CD4-positive, CD25-positive, alpha-beta regulatory T cell (primary cell): ENCODE measurements around the gene AKT2. TPM values are rescaled to one million over a fixed set of nuclear protein-coding genes. Genes with fewer than 3 reads are reported as not detected.
A peak's percentile ranks its signal among the peaks of the same experiment; 100 is the strongest.

ENCODE experiments used
- ATAC-seq, 2 donors: fragments of 150-1000 bp; cut with Tn5 transposase; one replicate each; pipeline ENCODE4 v1.10.0; 2021; ENCODE audit warnings: low read depth in 2 of 2, moderate number of reproducible peaks in 2 of 2, moderate library complexity in 1 of 2
- DNase-seq, 3 donors: peaks; one replicate each; pipeline versions ENCODE4 v3.0.0 to v3.0.0-alpha.2; 2012 to 2022; ENCODE audit warnings: mixed read lengths in 1 of 3
- H3K27ac ChIP-seq: one replicate; pipeline ENCODE4 v1.7.0; 2013; ENCODE audit warnings: mild to moderate bottlenecking, low read length; ENCODE audit not compliant: insufficient read depth, poor library complexity, severe bottlenecking
- H3K27me3 ChIP-seq: one replicate; pipeline ENCODE4 v1.7.0; 2013; ENCODE audit warnings: low read length; ENCODE audit not compliant: control insufficient read depth, insufficient read depth
- H3K36me3 ChIP-seq: one replicate; pipeline ENCODE4 v1.7.0; 2013; ENCODE audit warnings: mild to moderate bottlenecking, low read length, moderate library complexity; ENCODE audit not compliant: control insufficient read depth, insufficient read depth
- H3K4me1 ChIP-seq: 2 replicates; pipeline ENCODE4 v1.7.0; 2013; ENCODE audit warnings: mild to moderate bottlenecking, low read length; ENCODE audit not compliant: insufficient read depth, control insufficient read depth, poor library complexity, severe bottlenecking
- H3K4me3 ChIP-seq: one replicate; pipeline ENCODE4 v1.7.0; 2013; ENCODE audit warnings: low read depth, mild to moderate bottlenecking, low read length, moderate library complexity
- H3K9me3 ChIP-seq, 2 experiments: 1 replicate in 1 of 2; 2 replicates in 1 of 2; pipeline ENCODE4 v1.7.0; 2013; ENCODE audit warnings: low read length in 2 of 2, mild to moderate bottlenecking in 1 of 2, moderate library complexity in 1 of 2; ENCODE audit not compliant: control insufficient read depth in 2 of 2
- H3K27ac Mint-ChIP-seq, 3 donors: one replicate each; pipeline ENCODE4 v1.8.0; 2020 to 2022; ENCODE audit warnings: mild to moderate bottlenecking in 3 of 3, mixed read lengths in 3 of 3, moderate library complexity in 2 of 3
- H3K27me3 Mint-ChIP-seq: one replicate; pipeline ENCODE4 v1.8.0; 2022; ENCODE audit warnings: mild to moderate bottlenecking, mixed read lengths
- H3K36me3 Mint-ChIP-seq: one replicate; pipeline ENCODE4 v1.8.0; 2020; ENCODE audit warnings: mixed read lengths
- H3K4me1 Mint-ChIP-seq, 4 donors: one replicate each; pipeline ENCODE4 v1.8.0; 2020 to 2022; ENCODE audit warnings: mixed read lengths in 4 of 4, mild to moderate bottlenecking in 1 of 4
- H3K4me3 Mint-ChIP-seq, 4 donors: one replicate each; pipeline ENCODE4 v1.8.0; 2020 to 2022; ENCODE audit warnings: mild to moderate bottlenecking in 4 of 4, mixed read lengths in 4 of 4, moderate library complexity in 3 of 4
- H3K9me3 Mint-ChIP-seq, 7 donors: one replicate each; pipeline ENCODE4 v1.8.0; 2020 to 2022; ENCODE audit warnings: mixed read lengths in 7 of 7, mild to moderate bottlenecking in 3 of 7, moderate library complexity in 2 of 7
- polyA plus RNA-seq, 4 donors: library from polyadenylated mRNA; unstranded; fragments of 300-500 nt; fragmentation: Illumina TruSeq; gene quantifications; one replicate each; pipeline ENCODE4 v1.2.3, GENCODE V29; 2021
- total RNA-seq: library from RNA; stranded (reverse); gene quantifications from one replicate; pipeline ENCODE4 v1.2.3, GENCODE V29; 2022

Gene AKT2
- total and polyA plus RNA-seq, 5 donors from 2014 or later = 16.4 to 193 (median 25.1) TPM

DNA sequence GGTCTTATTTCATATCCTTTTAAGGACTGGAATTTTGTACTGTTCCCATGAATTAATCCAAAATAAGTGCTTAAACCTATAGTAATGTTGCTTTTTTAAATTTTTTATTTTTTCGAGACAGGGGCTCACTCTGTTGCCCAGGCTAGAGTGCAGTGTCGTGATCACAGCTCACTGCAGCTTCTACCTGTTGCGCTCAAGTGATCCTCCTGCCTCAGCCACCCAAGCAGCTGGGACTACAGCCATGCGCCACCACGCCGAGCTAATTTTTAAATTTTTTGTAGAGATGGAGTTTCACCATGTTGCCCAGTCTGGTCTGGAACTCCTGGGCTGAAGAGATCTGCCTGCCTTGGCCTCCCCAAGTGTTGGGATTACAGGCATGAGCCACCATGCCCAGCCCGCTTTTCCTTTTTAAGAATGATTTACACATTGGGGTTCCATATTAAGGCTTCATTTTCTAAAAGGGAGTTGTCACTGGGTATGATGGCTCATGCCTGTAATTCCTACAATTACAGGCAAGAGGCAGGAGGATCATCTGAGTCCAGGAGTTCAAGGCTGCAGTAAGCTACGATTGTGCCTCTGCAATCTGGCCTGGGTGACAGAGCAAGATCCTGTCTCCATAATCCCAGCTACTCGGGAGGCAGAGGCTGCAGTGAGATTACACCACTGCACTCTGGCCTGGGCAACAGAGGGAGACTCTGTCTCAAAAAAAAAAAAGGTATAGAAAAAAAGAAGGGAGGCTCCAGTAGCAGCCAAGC lies 28.3 kb upstream of the AKT2 start:
- no peaks in the 10 kb centered on the region for H3K36me3 ChIP-seq
- H3K27ac ChIP-seq = no peak overlapping the region
- H3K4me3 ChIP-seq = no peak overlapping the region
- Mint-ChIP-seq H3K27me3 (no peaks in the 10 kb centered on the region), H3K27ac (no peak overlapping the region), H3K4me3 (no peak overlapping the region), H3K9me3 (no peaks in the 10 kb centered on the region), H3K36me3 (no peaks in the 10 kb centered on the region), H3K4me1 (no peaks in the 10 kb centered on the region)
- no peak for ATAC-seq
- no peaks in the 10 kb centered on the region for H3K9me3 ChIP-seq
- H3K27me3 ChIP-seq = no peaks in the 10 kb centered on the region
- DNase-seq = no peak
- H3K4me1 ChIP-seq = no peaks in the 10 kb centered on the region

DNA sequence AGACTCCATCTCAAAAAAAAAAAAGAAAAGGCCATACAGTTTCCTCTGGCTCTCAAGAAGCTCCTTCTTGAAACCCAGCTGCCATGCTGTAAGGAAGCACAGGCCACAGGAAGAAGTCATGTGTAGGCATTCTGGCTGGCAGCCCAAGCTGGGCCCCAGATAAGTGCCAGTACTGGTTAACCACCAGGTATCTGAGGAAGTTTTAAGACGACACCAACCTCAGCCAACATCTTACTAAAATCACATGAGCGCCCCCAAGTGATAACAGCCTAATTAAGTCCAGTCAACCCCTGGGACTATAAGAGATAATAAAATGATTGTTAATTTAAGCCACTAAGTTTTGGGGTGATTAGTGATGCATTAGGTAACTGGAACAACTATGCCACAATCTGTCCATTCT lies 27.4 kb upstream of the AKT2 start:
- Mint-ChIP-seq H3K27ac (no peak overlapping the region), H3K4me3 (no peak overlapping the region), H3K9me3 (no peaks in the 10 kb centered on the region)

DNA sequence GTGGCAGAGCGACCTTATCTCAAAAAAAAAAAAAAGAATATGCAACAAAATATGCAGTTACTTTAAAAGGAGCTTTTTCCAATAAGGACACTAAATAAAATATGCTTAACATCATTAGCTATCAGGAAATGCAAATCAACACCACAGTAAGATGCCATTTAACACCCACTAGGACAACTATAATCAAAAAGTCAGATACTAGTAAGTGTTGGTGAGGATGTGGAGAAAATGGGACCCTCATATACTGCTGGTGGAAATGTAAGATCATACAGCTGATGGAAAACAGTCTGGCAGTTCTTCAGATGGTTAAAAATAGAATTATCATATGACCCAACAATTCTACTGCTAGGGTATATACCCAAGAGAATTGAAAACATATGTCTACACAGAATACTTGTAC lies 24.5 kb upstream of the AKT2 start:
- no peaks in the 10 kb centered on the region for H3K27me3 Mint-ChIP-seq
- H3K9me3 ChIP-seq = no peaks in the 10 kb centered on the region

More for the DNA sequence above, 27.4 kb upstream of the AKT2 start:
- peak in 1 of 3 donors; percentile 27 for DNase-seq
- no peaks in the 10 kb centered on the region for H3K27me3 Mint-ChIP-seq
- no peaks in the 10 kb centered on the region for H3K36me3 ChIP-seq
- no peak for ATAC-seq
- H3K4me1 Mint-ChIP-seq = no peaks in the 10 kb centered on the region
- H3K27me3 ChIP-seq = no peaks in the 10 kb centered on the region
- H3K4me1 ChIP-seq = no peaks in the 10 kb centered on the region
- no peaks in the 10 kb centered on the region for H3K36me3 Mint-ChIP-seq
- H3K9me3 ChIP-seq = no peaks in the 10 kb centered on the region
- no peak overlapping the region for H3K27ac ChIP-seq
- no peak overlapping the region for H3K4me3 ChIP-seq

DNA sequence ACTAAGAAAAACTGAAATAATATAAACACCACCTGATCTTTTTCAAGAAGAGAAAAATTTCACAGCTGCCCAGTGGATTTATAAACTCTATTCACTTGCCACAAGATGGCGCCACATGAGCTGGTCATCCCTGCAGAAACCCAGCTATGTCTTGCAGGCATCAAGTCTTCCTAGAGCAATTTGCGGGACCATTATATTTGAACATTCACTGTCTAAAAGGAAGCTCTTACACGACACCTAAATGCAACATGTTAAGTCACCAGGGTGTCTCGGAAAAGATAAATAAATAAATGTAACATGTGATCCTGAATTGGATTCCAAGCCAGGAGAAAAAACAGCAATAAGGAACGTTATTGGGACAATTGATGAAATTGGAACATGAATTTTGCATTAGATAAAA lies 20.3 kb upstream of the AKT2 start:
- Mint-ChIP-seq H3K9me3 (no peaks in the 10 kb centered on the region), H3K27ac (no peak overlapping the region), H3K27me3 (no peaks in the 10 kb centered on the region), H3K36me3 (no peaks in the 10 kb centered on the region), H3K4me3 (no peak overlapping the region), H3K4me1 (peaks cover 2 to 5% (median 3%) of the 10 kb centered on the region in 4 donors)
- no peak overlapping the region for H3K4me3 ChIP-seq
- ATAC-seq (peak in 1 of 2 donors; percentile 52), DNase-seq (peak; percentile 52 to 87 (median 69))
- no peaks in the 10 kb centered on the region for H3K9me3 ChIP-seq
- no peaks in the 10 kb centered on the region for H3K4me1 ChIP-seq
- no peaks in the 10 kb centered on the region for H3K36me3 ChIP-seq
- no peaks in the 10 kb centered on the region for H3K27me3 ChIP-seq
- no peak overlapping the region for H3K27ac ChIP-seq

More for the DNA sequence above, 24.5 kb upstream of the AKT2 start:
- no peak overlapping the region for H3K4me3 Mint-ChIP-seq
- no peak overlapping the region for H3K27ac Mint-ChIP-seq
- H3K36me3 Mint-ChIP-seq = no peaks in the 10 kb centered on the region
- ATAC-seq (no peak), DNase-seq (no peak)
- Histone ChIP-seq H3K27ac (no peak overlapping the region), H3K4me3 (no peak overlapping the region), H3K36me3 (no peaks in the 10 kb centered on the region), H3K27me3 (no peaks in the 10 kb centered on the region), H3K4me1 (no peaks in the 10 kb centered on the region)
- peaks cover 2 to 5% (median 3%) of the 10 kb centered on the region in 4 donors for H3K4me1 Mint-ChIP-seq
- no peaks in the 10 kb centered on the region for H3K9me3 Mint-ChIP-seq

DNA sequence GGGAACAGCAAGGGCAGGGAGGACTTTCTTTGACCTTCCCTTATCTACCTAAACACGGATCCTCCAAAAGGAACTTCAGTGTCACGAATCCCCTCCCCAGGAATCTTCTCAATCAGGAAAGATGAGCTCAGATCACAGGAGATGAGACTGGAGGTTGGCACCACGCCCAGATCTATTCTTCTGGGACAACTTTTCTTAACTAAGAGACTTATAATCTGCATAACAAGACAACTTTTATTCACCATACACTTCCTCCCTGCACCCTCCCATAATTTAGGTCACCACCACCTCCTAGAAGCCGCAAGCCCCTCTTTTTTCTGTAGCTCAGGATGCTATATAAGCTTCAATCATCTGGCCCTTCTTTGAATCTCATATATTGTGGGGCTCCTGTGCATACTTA lies 19.2 kb upstream of the AKT2 start:
- DNase-seq = no peak
- Mint-ChIP-seq H3K27ac (no peak overlapping the region), H3K27me3 (no peaks in the 10 kb centered on the region), H3K4me1 (peaks cover 2 to 5% (median 3%) of the 10 kb centered on the region in 4 donors), H3K4me3 (no peak overlapping the region), H3K36me3 (no peaks in the 10 kb centered on the region), H3K9me3 (no peaks in the 10 kb centered on the region)
- no peak overlapping the region for H3K4me3 ChIP-seq
- H3K36me3 ChIP-seq = no peaks in the 10 kb centered on the region
- ATAC-seq = no peak
- H3K27ac ChIP-seq = no peak overlapping the region
- no peaks in the 10 kb centered on the region for H3K4me1 ChIP-seq
- no peaks in the 10 kb centered on the region for H3K27me3 ChIP-seq
- H3K9me3 ChIP-seq = no peaks in the 10 kb centered on the region

DNA sequence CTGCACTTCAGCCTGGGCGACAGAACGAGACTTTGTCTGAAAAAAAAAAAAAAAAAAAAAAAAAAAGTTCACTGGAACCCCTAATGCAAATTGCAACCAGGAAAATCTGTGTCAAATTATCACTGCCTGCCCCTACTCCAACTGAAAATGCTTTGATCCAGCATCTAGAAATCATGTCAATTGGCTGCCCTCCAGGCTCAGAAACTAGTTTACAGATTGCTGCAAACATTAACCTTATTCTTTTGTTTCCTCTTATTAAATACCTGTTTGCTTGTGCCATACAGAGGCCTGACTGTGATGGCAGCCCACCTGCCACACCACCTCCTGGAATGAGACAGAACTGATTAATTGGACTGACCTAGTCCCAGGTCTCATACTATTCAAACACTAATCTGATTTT lies 18.6 kb upstream of the AKT2 start:
- H3K9me3 Mint-ChIP-seq = no peaks in the 10 kb centered on the region
- no peak overlapping the region for H3K4me3 ChIP-seq
- H3K36me3 Mint-ChIP-seq = no peaks in the 10 kb centered on the region
- no peak overlapping the region for H3K4me3 Mint-ChIP-seq
- H3K27ac ChIP-seq = no peak overlapping the region
- ATAC-seq (no peak), DNase-seq (no peak)
- H3K36me3 ChIP-seq = no peaks in the 10 kb centered on the region
- H3K4me1 ChIP-seq = no peaks in the 10 kb centered on the region
- peaks cover 2 to 5% (median 3%) of the 10 kb centered on the region in 4 donors for H3K4me1 Mint-ChIP-seq
- H3K27me3 ChIP-seq = no peaks in the 10 kb centered on the region
- H3K27ac Mint-ChIP-seq = no peak overlapping the region
- H3K9me3 ChIP-seq = no peaks in the 10 kb centered on the region
- H3K27me3 Mint-ChIP-seq = no peaks in the 10 kb centered on the region

DNA sequence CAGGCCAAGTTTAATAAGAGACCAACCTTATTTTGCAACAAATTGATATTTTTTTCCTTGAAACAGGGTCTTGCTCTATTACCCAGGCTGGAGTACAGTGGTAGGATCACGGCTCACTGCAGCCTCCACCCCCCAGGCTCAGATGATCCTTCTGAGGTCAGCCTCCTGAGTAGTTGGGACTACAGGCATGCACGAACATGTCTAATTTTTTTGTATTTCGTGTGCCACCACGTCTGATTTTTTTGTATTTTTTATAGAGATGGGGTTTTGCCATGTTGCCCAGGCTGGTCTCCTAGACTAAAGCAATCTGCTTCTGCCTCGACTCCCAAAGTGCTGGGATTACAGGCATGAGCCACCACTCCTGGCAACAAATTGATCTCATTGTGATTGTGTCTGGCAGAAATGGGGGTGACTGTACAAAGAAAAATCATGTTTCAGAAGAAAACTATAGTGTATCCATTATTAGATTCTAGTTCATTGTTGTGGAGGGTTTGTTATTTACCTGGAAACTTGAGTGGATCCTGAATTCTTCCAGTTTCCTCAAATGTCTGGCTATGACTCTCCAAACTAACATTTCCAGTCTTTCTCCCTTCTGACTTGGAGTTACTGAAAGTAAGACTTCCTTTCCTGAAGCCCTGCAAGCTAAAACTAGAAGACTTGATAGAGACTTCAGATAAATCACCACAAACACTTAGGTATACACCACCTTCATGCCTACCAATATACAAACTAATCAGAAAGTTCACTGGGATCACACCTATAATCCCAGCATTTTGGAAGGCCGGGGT lies 17.3 kb upstream of the AKT2 start:
- Histone ChIP-seq H3K27ac (no peak overlapping the region), H3K9me3 (no peaks in the 10 kb centered on the region), H3K27me3 (no peaks in the 10 kb centered on the region), H3K4me3 (no peak overlapping the region), H3K36me3 (no peaks in the 10 kb centered on the region), H3K4me1 (no peaks in the 10 kb centered on the region)
- Mint-ChIP-seq H3K27ac (no peak overlapping the region), H3K4me1 (peaks cover 2 to 5% (median 3%) of the 10 kb centered on the region in 4 donors), H3K4me3 (no peak overlapping the region), H3K9me3 (no peaks in the 10 kb centered on the region), H3K36me3 (no peaks in the 10 kb centered on the region), H3K27me3 (no peaks in the 10 kb centered on the region)
- no peak for ATAC-seq
- no peak for DNase-seq
